ENCODE results near the gene ADIPOR2.
"Not testable (repeated sequence)": the region's sequence is repeated elsewhere in the genome, so short reads cannot be mapped to it uniquely, and the experiment has no call there.

- not testable (repeated sequence) for TF ChIP-seq CTCF (IDR thresholded peaks at IDR 0.05; ENCODE audit: low read depth, low read length, missing input control); TAF1 (conservative IDR thresholded peaks at IDR 0.05); MAX (IDR thresholded peaks at IDR 0.05); ZBTB33 (IDR thresholded peaks at IDR 0.05); YY1 (IDR thresholded peaks at IDR 0.05); REST (IDR thresholded peaks at IDR 0.05); EGR1 (IDR thresholded peaks at IDR 0.05; ENCODE audit: low read depth in 2 of 2); RAD21 (IDR thresholded peaks at IDR 0.05); FOXA1 (IDR thresholded peaks at IDR 0.05); ATF3 (IDR thresholded peaks at IDR 0.05); SP1 (IDR thresholded peaks at IDR 0.05); GABPA (IDR thresholded peaks at IDR 0.05 in 1 of 2, conservative IDR thresholded peaks at IDR 0.05 in 1 of 2)
Measured at GRCh38 chr12:1695097-1695496, 4.2 kb downstream of the ADIPOR2 start.
